ENCODE results near the gene ANAPC5.
"Not testable (repeated sequence)": the region's sequence is repeated elsewhere in the genome, so short reads cannot be mapped to it uniquely, and the experiment has no call there.

ANAPC5 gene, protein sequence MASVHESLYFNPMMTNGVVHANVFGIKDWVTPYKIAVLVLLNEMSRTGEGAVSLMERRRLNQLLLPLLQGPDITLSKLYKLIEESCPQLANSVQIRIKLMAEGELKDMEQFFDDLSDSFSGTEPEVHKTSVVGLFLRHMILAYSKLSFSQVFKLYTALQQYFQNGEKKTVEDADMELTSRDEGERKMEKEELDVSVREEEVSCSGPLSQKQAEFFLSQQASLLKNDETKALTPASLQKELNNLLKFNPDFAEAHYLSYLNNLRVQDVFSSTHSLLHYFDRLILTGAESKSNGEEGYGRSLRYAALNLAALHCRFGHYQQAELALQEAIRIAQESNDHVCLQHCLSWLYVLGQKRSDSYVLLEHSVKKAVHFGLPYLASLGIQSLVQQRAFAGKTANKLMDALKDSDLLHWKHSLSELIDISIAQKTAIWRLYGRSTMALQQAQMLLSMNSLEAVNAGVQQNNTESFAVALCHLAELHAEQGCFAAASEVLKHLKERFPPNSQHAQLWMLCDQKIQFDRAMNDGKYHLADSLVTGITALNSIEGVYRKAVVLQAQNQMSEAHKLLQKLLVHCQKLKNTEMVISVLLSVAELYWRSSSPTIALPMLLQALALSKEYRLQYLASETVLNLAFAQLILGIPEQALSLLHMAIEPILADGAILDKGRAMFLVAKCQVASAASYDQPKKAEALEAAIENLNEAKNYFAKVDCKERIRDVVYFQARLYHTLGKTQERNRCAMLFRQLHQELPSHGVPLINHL

DNA sequence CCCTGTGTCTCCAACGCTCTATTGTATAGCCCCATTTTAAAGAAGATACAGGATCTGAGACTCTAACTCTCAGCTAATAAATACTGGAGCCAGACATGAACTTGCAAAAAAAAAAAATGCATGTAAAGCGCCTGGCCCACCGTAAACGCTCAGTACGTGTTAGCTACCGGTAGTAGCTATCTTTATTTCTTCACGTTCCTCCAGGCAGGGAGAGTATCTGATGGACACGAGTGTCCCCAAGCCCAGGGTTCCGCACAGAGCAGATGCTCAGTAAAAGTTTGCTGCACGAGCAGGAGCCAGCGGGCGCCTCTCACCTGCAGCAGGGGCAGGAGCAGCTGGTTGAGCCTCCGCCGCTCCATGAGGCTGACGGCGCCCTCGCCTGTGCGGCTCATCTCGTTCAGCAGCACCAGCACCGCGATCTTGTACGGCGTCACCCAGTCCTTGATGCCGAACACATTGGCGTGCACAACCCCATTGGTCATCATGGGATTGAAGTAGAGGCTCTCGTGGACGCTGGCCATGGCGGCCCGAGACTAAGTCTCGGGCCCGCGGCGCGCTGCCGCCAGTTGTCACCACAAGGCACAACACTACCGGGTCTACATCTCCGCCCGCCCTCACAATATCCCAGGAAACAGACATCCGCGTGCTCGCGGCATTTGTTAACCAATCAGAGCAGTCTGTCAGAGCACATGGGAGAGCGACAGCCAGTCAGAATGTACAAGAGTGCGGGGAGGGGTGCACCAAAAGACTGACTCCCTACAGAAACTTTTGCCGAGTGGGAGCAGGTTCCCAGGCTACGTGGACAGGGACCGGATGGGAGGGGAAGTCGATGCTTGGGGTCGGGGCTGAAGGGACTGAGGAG, at the start of gene ANAPC5:
ANAPC5 (minus strand) TSS at position 592 of the 862 bp plus-strand sequence; CDS start at position 521, 71 bp downstream.
- peak; percentile 99 for DNase-seq

DNA sequence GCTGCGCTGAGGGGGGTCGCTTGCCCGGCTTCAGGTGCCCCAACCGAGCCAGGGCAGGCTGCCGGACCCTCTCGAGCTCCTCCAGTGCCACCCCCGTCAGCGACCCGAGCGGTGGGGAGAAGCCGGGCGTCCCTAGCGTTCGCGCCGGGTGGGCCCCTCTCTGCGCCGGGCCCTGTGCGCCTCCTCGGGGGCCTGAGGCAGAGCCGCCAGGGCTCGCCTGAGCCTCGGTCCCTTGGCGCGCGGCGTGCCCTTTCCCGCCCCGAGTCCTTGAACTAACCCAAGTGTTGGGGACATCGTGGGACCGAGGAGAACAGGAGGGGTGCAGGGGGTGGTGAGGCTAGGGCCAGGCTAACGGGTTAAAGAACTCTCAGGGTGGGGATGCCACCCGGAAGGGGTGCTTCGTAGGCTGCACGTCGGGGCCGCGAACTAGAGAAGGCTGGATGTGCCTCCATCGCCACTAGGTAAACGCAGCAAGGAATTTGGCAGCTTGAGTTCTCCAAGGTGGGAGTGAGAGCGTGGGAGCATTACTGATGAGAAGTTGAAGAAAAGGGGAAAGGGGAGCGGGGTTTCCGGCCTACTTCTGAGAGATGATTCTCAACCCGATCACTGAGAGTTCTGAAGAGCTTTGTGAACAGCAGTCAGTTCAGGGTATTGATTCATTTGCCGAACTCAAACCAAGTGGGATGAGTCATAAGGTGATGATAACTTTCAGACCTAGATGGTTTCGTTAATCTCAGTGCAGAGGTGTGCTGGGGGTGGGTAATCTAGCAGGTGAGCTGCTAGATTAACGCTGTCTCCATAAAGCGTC, 48.3 kb upstream of the ANAPC5 start:
- DNase-seq = peak; percentile 49

DNA sequence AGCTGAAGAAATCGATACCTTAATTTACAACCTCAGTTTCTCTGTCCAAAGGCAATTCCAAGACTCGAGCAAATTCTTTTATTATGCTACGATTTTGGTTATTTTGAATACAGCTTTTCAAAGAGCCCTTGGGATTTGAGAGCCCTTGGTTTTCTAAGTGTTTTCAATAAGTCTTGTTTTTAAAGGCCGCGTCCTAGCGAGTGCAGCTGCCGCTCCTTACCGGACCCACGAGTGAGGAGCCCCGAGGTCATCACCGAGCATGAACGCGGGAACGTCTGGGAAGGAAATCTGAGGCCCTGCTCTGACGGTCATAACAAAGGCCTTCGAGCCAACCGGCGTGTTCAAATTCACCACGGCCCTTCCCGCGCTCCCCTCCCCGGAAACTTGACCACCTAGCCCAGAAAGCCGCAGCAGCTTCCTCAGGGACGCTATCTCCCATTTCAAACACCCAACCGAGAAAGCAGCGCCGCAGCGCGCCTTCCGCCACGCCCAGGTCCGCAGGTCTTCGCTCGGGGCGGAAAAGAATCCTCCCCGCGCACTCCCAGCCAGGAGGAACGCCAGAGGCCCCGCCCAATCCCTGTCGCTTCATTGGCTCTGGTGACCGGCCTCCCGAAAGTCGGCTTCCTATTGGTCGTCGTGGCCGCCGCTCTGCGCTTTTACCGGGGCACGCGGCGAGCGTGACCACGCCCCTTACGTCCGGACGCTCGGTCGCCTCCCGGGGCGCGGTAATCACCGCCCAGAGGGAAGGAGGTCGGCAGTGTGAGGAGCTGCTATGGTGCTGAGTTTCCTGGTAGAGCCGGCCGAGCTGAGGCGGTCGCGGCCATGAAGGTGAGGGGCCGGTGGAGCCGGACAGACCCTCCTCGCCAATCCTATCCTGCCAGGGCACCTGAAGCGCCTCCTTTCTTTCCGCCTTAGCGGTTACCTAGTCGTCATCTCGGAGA, 47.5 kb upstream of the ANAPC5 start, which contains the start of gene RNF34:
RNF34 (plus strand) TSS at position 728 of the 941 bp plus-strand sequence; CDS start at position 823, 95 bp downstream.
- peak; percentile 98 for DNase-seq

DNA sequence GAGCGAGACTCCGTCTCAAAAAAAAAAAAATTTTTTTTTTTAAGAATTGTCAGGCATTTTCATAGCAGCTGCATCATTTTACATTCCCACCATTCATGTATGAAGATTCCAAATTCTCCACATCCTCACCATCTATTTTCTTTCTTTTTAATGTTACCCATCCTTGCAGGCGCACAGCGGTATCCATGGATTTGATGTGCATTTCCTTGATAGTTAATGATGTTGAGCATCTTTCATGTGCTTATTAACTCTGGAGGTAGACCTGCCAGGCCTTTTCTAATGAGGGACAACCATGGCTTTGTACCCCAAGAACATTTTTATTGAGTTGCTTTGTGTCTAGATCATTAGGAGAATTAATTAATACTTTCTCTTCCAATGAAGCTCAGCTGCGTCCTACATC, 46.1 kb upstream of the ANAPC5 start:
- DNase-seq = no peak

DNA sequence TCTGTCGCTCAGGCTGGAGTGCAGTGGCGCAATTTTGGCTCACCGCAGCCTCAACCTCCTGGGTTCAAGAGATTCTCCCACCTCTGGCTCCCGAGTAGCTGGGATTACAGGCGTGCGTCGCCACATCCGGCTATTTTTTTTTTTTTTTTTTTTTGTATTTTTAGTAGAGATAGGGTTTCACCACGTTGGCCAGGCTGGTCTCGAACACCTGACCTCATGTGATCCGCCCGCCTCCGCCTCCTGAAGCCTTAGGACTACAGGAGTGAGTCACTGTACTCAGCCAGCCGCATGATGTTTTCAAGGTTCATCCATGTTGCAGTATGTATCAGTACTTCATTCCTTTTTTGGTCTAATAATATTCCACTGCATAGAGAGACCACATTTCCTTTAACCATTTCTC, 45.3 kb upstream of the ANAPC5 start:
- DNase-seq = no peak

DNA sequence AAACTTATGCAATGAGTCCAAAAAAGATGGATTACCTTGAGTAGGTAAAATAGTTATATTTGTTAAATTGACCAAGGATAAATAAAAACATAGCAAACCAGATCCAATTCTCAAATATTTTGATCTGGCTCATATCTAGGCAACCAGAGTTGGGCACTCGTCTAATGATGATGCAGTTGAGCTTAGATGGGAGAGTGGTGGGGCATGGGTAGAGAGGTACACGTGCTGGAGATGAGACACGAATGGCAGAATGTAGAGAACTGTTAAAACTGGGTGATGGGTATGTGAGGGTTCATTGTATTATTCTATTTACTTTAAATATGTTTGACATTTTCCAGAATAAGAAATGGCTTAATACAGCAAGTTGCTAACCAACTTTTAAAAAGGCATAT, 40.1 kb upstream of the ANAPC5 start:
- peak; percentile 45 for DNase-seq

DNA sequence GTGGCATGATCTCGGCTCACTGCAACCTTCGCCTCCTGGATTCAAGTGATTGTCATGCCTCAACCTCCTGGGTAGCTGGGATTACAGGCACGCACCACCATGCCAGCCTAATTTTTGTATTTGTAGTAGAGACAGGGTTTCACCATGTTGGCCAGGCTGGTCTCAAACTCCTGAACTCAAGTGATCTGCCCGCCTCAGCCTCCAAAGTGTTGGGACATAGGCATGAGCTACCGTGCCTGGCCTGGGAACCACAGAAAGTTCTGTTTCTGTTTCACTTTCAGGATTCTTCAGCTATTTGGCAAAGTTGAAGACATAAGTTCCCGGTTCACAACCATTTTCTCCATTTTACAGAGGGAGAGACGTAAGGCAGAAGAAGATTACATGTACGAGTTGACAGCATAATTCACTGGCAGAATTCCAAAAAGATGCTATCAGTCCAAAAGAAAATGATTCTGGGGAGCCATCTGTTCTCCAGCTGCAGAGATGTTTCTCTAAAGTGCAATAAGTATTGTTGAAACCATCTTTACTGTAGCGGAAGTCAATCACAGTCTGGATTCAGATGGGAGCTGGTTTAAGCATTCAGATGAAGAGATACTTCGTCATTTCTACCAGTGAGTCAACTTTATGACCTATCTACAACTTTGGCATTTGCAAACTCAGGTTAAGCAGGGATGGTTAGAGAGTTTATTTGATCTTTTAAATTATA, 39.6 kb upstream of the ANAPC5 start:
- peak; percentile 93 for DNase-seq

DNA sequence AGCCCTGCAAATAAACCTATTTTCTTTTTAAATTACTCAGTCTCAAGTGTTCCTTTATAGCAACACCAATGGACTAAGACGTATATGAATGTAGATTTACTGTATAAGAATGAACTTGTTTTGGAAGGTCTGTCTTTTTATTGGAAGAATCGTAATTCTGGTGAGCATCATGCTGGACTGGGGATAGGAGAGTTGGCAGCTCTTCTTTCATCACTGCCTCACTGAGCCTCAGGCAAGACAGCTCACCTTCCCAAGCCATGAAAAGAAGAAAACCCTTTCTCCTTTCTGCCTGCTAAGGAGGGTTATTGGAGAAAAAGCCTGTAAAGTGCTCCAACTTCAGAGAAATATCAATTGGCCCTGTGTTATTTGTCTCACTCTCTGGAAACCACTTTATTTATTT, 38.6 kb upstream of the ANAPC5 start:
- DNase-seq = no peak

DNA sequence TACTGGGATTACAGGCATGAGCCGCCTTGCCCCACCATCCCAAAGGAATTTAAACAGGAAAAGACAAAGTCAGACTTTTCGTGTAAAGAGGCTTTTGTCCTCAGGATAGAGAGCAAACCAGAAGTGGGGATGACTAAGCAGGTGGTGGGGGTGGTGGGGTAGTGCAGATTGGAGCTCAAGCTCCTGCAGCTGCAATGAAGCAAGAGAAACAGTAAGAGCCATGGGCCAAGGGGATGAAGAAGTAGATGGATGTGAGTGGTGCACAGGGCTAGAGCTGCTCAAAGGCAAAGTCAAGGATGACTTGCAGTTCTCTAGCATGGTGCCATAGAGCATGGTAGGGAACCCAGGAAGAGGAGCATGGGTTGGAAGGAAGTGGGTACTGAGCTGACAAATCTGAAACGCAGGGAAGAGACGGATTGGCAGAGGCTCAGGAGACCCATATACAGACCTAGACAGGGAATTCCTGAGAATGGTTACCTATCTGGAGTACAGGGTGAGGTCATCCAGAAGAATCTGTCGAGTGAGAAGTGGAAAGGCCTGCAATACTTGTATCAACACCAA, 36.3 kb upstream of the ANAPC5 start:
- no peak for DNase-seq

DNA sequence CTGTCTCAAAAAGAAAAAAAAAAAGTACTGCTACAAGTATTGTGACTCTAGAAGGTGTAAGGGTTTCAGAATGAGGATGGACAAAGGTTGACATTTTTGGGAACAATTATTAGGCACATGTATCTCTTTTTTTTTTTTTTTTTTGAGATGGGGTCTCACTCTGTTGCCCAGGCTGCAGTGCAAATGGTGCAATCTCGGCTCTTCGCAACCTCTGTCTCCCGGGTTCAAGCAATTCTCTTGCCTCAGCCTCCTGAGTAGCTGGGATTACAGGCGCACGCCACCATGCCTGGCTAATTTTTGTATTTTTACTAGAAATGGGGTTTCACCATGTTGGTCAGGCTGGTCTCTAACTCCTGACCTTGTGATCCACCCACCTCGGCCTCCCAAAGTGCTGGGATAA, 32.7 kb upstream of the ANAPC5 start:
- DNase-seq = not testable (repeated sequence)

DNA sequence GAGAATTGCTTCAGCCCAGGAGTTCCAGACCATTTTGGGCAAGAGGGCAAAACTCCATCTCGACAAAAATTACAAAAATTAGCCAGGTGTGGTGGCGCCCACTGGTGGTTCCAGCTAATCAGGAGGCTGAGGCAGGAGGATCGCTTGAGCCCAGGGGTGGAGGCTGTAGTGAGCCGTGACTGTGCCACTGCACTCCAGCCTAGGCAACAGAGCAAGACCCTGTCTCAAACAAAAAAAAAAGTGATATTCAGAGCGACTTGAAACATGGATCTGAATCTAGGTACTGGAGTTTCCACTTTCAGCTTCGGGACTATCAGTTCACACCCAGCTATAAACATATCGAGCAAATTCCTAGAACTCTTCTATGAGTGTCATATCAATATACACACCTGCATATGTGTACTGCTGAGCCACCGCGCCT, 31.4 kb upstream of the ANAPC5 start:
- no peak for DNase-seq

DNA sequence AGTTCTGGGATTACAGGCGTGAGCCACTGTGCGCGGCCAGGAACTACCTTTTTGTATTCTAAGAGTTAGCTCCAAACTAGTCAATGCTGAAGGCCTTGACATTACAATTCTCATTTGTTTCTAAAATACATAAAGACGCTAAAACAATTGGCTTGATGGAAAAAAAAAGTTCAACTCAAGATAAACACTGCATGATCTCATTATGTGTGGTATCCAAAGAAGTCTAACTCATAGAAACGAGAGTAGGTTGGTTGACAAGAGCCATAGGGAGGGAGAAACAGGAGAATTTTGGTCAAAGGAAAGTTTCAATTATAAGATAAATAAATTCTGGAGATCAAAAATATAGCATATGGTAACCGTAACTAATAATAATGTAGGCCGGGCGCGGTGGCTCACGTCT, 27.7 kb upstream of the ANAPC5 start:
- DNase-seq = no peak

DNA sequence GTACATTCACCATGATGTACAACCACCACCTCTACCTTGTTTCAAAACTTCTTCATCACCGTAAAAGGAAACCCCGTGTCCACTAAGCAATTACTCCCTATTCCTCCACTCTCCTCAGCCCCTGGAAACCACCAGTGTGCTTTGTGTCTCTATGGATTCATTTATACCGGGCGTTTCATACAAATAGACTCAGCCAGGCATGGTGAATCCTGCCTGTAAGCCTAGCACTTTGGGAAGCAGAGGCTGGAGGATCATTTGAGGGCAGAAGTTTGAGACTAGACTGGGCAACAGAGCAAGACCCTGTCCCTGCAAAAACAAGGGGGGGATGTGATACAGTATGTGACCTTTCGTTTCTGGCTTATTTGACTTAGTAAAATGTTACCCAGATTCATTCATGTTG, 26.5 kb upstream of the ANAPC5 start:
- no peak for DNase-seq

DNA sequence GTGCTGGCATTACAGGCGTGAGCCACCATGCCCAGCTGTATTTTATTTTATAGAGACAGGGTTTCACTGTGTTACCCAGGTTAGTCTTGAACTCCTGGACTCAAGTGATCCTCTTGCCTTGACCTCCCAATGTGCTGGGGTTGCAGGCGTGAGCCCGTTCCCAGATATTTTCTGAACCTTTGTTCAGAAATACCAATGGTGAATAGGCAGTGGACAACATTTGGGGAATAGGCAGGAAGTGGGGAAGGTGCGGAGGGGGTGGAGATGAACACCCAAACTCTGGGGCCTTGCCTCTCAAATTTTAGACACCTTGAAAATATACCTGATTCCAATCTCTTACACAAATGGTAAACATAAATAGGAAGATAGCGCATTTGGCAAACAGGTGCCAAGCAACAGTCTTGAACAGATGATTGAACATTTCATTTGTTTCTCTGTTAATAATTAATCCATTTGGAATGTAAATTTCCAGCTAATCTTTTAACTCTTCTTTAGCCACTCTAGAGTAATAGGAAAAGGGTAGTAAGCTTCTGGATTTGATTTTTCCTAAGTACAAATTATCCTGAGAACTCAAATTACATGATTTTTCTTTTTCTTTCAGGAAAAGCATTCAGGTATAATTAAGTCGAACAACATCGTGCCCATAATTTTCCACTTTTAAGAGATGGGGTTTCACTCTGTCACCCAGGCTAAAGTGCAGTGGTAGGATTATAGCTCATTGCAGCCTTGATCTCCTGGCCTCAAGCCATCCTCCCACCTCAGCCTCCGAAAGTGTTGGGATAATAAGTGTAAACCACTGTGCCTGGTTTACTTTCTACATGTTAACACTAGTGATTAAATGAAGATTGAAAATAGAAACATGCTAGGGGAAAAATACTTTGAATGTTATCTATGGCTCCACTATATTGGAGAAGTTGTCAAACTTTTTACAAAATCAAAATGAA, 24.8 kb upstream of the ANAPC5 start:
- no peak for DNase-seq

DNA sequence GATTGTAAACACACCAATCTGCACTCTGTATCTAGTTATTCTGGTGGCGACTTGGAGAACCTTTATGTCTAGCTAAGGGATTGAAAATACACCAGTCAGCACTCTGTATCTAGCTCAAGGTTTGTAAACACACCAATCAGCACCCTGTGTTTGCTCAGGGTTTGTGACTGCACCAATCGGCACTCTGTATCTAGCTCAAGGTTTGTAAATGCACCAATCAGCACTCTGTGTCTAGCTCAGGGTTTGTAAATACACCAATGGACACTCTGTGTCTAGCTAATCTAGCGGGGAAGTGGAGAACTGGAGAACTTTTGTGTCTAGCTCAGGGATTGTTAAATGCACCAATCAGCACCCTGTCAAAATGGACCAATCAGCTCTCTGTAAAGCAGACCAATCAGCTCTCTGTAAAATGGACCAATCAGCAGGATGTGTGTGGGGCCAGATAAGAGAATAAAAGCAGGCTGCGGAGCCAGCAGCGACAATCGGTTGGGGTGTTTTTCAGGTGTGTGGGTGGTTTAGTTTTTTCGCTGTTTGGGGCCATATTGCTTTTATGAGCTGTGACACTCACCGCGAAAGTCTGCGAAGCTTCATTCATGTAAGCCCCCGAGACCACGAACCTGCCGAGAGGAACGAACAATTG, 22.9 kb upstream of the ANAPC5 start:
- DNase-seq = not testable (repeated sequence)

DNA sequence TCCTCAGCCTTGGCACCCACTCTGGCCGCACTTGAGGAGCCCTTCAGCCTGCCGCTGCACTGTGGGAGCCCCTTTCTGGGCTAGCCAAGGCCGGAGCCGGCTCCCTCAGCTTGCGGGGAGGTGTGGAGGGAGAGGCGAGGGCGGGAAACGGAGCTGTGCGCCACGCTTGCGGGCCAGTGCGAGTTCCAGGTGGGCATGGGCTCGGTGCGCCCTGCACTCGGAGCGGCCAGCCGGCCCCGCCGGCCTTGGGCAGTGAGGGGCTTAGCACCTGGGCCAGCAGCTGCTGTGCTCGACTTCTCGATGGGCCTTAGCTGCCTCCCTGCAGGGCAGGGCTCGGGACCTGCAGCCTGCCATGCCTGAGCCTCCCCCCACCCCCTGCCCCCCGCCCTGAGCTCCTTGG, 22.1 kb upstream of the ANAPC5 start:
- not testable (repeated sequence) for DNase-seq

DNA sequence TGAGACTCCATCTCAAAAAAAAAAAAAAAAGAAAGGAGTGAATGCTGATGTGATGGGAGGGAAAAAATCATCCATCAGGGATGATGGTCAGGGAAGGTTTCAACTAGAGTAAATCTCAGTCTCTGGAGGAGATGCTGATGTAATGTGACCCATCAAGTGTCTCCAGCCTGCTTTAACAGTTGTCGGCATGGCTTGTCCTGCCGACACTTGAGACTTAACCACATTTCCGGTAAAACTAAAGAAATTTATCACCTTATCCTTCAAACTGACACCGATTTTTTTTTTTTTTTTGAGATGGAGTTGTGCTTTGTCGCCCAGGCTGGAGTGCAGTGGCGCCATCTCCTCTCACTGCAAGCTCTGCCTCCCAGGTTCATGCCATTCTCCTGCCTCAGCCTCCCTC, 21.5 kb upstream of the ANAPC5 start:
- DNase-seq = no peak

DNA sequence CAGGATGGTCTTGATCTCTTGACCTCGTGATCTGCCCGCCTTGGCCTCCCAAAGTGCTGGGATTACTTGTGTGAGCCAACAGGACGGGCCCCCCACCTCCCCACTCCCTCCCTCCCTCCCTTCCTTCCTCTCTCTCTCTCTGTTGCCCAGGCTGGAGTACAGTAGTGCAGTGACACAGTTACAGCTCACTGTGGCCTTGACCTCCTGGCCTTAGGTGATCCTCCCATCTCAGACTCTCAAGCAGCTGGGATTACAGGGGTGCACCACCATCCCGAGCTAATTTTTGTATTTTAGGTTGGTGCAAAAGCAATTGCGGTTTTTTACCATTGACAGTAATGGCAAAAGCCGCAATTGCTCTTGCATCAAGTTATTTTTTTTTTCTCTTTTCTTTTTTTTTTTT, 19.2 kb upstream of the ANAPC5 start:
- no peak for DNase-seq
